HepG2 (cell line): Measurements from ENCODE around the gene SIK3. TPM values are rescaled to one million over a fixed set of nuclear protein-coding genes. Genes with fewer than 3 reads are reported as not detected.

ENCODE experiments used
- ASH2L ChIP-seq: fragments of 300-600, 200-600 bp; sonication (generic); IDR thresholded peaks from 2 replicates; pipeline ENCODE4 v1.7.0; 2017; ENCODE audit warnings: low read depth, mild to moderate bottlenecking, moderate library complexity, mixed read lengths, low read length; ENCODE audit not compliant: insufficient read length
- HMGXB3 ChIP-seq: sonication (generic); formaldehyde crosslinking; IDR thresholded peaks from 2 replicates; pipeline ENCODE4 v1.4.0; 2020; ENCODE audit warnings: missing genetic modification reagents, borderline replicate concordance
- HNRNPUL1 ChIP-seq: fragments of 200-400 bp; formaldehyde crosslinking; IDR thresholded peaks from 2 replicates; pipeline ENCODE4 v1.6.1; 2017; ENCODE audit warnings: low read depth, mild to moderate bottlenecking, low read length, moderate library complexity
- IRX3 ChIP-seq: sonication (generic); formaldehyde crosslinking; IDR thresholded peaks from 2 replicates; pipeline ENCODE4 v1.8.1; 2023; ENCODE audit warnings: mild to moderate bottlenecking, low read depth, missing genetic modification reagents, borderline replicate concordance
- LCORL ChIP-seq, 2 experiments: fragments of 450-650 bp in 1 of 2; sonication (generic) in 1 of 2; formaldehyde crosslinking in 1 of 2; IDR thresholded peaks; 2 replicates each; pipeline versions ENCODE4 v1.5.0 to v1.6.1; 2017 to 2020; ENCODE audit warnings: antibody characterized with exemption in 1 of 2, missing genetic modification reagents in 1 of 2
- MAX ChIP-seq: IDR thresholded peaks from 2 replicates; pipeline ENCODE4 v1.6.1; 2012; ENCODE audit warnings: inconsistent platforms
- NFATC3 ChIP-seq: sonication (generic); formaldehyde crosslinking; IDR thresholded peaks from 2 replicates; pipeline ENCODE4 v1.5.1; 2020; ENCODE audit warnings: mild to moderate bottlenecking, missing genetic modification reagents
- PAF1 ChIP-seq: IDR thresholded peaks from 2 replicates; pipeline ENCODE4 v1.6.1; 2016; ENCODE audit warnings: missing genetic modification reagents, missing compliant biosample characterization
- POLR2AphosphoS2 ChIP-seq: IDR thresholded peaks from 2 replicates; pipeline ENCODE4 v1.6.1; 2011; ENCODE audit warnings: low read depth, low read length, improper control_type of control experiment
- PRPF4 ChIP-seq: fragments of 200-400 bp; formaldehyde crosslinking; IDR thresholded peaks from 2 replicates; pipeline ENCODE4 v1.6.1; 2016; ENCODE audit warnings: low read length, low read depth; ENCODE audit not compliant: poor library complexity, severe bottlenecking
- SRSF9 ChIP-seq: fragments of 200-400 bp; formaldehyde crosslinking; IDR thresholded peaks from 2 replicates; pipeline ENCODE4 v1.6.1; 2018; ENCODE audit warnings: borderline replicate concordance, mild to moderate bottlenecking, low read depth, low read length; ENCODE audit not compliant: insufficient read depth, poor library complexity, severe bottlenecking
- ZNF460 ChIP-seq: sonication (generic); formaldehyde crosslinking; IDR thresholded peaks from 2 replicates; pipeline ENCODE4 v1.5.1; 2020; ENCODE audit warnings: missing genetic modification reagents, mild to moderate bottlenecking, borderline replicate concordance
- ZNF580 ChIP-seq: IDR thresholded peaks from 2 replicates; pipeline ENCODE4 v1.6.1; 2016; ENCODE audit warnings: low read depth, borderline replicate concordance
- ZNF614 ChIP-seq: IDR thresholded peaks from 2 replicates; pipeline ENCODE4 v1.6.1; 2018; ENCODE audit warnings: missing biosample characterization, missing genetic modification reagents, inconsistent platforms, borderline replicate concordance
- ZNF704 ChIP-seq: sonication (generic); formaldehyde crosslinking; IDR thresholded peaks from 2 replicates; pipeline ENCODE4 v1.8.1; 2023; ENCODE audit warnings: mild to moderate bottlenecking, inconsistent platforms, moderate library complexity, missing genetic modification reagents, borderline replicate concordance
- ZNF780A ChIP-seq: sonication (generic); formaldehyde crosslinking; IDR thresholded peaks from 2 replicates; pipeline ENCODE4 v1.8.0; 2022; ENCODE audit warnings: mild to moderate bottlenecking, missing genetic modification reagents, moderate library complexity
- ZSCAN9 ChIP-seq: IDR thresholded peaks from 2 replicates; pipeline ENCODE4 v1.6.1; 2016; ENCODE audit warnings: borderline replicate concordance
- polyA plus RNA-seq, 8 experiments: library from polyadenylated mRNA; depleted of rRNA in 3 of 8; stranded (reverse) in 7 of 8; unstranded in 1 of 8; fragments of >200 nt; fragmentation: Illumina TruSeq in 4 of 8; extraction: Trizol in 4 of 8; gene quantifications; 2 replicates each; pipeline versions ENCODE4 v1.2.1 to v1.2.3, GENCODE V29; 2011 to 2016; ENCODE audit warnings: low read depth in 4 of 8, missing spikeins in 1 of 8, mixed read lengths in 1 of 8; ENCODE audit not compliant: insufficient read depth in 1 of 8
- total RNA-seq, 5 experiments: library from RNA; depleted of rRNA; stranded (reverse); fragments of >200 nt; fragmentation: Illumina TruSeq; extraction: Trizol; gene quantifications; 2 replicates each; pipeline ENCODE4 v1.2.3, GENCODE V29; 2016; ENCODE audit warnings: low read depth in 1 of 5
- TF ChIP-seq, protein P1 (sequence below): sonication (generic); formaldehyde crosslinking; IDR thresholded peaks from 2 replicates; pipeline ENCODE4 v1.4.0; 2020; ENCODE audit warnings: low read depth, mild to moderate bottlenecking, missing genetic modification reagents
- TF ChIP-seq, protein P2 (sequence below): sonication (generic); formaldehyde crosslinking; IDR thresholded peaks from 2 replicates; pipeline ENCODE4 v1.5.0; 2020; ENCODE audit warnings: missing genetic modification reagents
- TF ChIP-seq, protein P3 (sequence below): IDR thresholded peaks from 2 replicates; pipeline ENCODE4 v1.6.1; 2016; ENCODE audit warnings: missing genetic modification reagents, missing compliant biosample characterization

SIK3 gene
- total and polyA plus RNA-seq, 2 of the 13 experiments (the other 11 are each of a cell fraction or from before 2014, with no cell fraction given), result 5.7 to 9.8 TPM

- TF ChIP-seq ZSCAN9 (CRISPR knock-in tag) (0 out of 2 replicates have a peak, but pooled peaks have one; percentile 15), SRSF9 (no peak), MAX (no peak), POLR2AphosphoS2 (peak; percentile 65; the same call in 1 of the 2 replicates), ZNF704 (CRISPR knock-in tag) (no peak), IRX3 (CRISPR knock-in tag) (no peak; the same call in 1 of the 2 replicates), LCORL (IDR thresholded peaks at IDR 0.05) (no peak), LCORL (CRISPR knock-in tag; IDR thresholded peaks at IDR 0.05) (peak; percentile 85), ASH2L (peak; percentile 59), ZNF460 (CRISPR knock-in tag) (no peak), NFATC3 (CRISPR knock-in tag) (no peak), ZNF780A (CRISPR knock-in tag) (no peak), HNRNPUL1 (no peak), PAF1 (CRISPR knock-in tag) (no peak), HMGXB3 (CRISPR knock-in tag) (no peak), PRPF4 (no peak), ZNF580 (CRISPR knock-in tag) (no peak; the same call in 1 of the 2 replicates), ZNF614 (CRISPR knock-in tag) (no peak; the same call in 1 of the 2 replicates)
- TF ChIP-seq, protein P1, sequence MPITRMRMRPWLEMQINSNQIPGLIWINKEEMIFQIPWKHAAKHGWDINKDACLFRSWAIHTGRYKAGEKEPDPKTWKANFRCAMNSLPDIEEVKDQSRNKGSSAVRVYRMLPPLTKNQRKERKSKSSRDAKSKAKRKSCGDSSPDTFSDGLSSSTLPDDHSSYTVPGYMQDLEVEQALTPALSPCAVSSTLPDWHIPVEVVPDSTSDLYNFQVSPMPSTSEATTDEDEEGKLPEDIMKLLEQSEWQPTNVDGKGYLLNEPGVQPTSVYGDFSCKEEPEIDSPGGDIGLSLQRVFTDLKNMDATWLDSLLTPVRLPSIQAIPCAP (CRISPR knock-in tag), result 0 out of 2 replicates have a peak, but pooled peaks have one; percentile 57
- TF ChIP-seq, protein P2, sequence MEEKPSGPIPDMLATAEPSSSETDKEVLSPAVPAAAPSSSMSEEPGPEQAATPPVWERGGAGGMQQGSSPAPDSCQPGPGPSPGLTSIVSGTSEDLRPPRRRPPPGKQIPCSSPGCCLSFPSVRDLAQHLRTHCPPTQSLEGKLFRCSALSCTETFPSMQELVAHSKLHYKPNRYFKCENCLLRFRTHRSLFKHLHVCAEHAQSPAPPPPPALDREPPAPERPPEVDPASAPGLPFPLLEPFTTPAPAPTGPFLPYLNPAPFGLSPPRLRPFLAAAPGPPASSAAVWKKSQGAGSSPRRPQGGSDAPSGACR (CRISPR knock-in tag), result peak; percentile 81; the same call in 1 of the 2 replicates
- TF ChIP-seq, protein P3, sequence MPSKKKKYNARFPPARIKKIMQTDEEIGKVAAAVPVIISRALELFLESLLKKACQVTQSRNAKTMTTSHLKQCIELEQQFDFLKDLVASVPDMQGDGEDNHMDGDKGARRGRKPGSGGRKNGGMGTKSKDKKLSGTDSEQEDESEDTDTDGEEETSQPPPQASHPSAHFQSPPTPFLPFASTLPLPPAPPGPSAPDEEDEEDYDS, result peak; percentile 96
These were observed 268.6 kb downstream of the SIK3 start, which contains the start of gene APOC3 (continued) for GRCh38 chr11:116829525-116830183.
